Lower leg skin (tissue), 4 donors: ENCODE data around the gene SLC1A4. TPM values are rescaled to one million over a fixed set of nuclear protein-coding genes. Genes with fewer than 3 reads are reported as not detected.

Experiments
- DNase-seq, 2 donors: peaks; one replicate each; pipeline ENCODE4 v3.0.0-alpha.2; 2019; ENCODE audit warnings: low spot score in 2 of 2
- H3K4me3 ChIP-seq: fragments of 200-600 bp; sonication (generic); 2 replicates; pipeline ENCODE4 v1.5.1; 2017; ENCODE audit warnings: mild to moderate bottlenecking, low read depth; ENCODE audit not compliant: poor library complexity, severe bottlenecking
- CTCF ChIP-seq, 3 donors: fragments of 450-650 bp; IDR thresholded peaks; one replicate each; pipeline ENCODE4 v1.5.1; 2016; ENCODE audit warnings: antibody characterized with exemption in 3 of 3, mild to moderate bottlenecking in 3 of 3, moderate library complexity in 2 of 3
- POLR2A ChIP-seq, 2 donors: fragments of 450-650 bp; IDR thresholded peaks; one replicate each; pipeline ENCODE4 v1.6.1; 2016 to 2017; ENCODE audit warnings: antibody characterized with exemption in 2 of 2, mild to moderate bottlenecking in 1 of 2, moderate library complexity in 1 of 2
- WGBS, 2 donors: methylation state at CpG; one replicate each; pipeline ENCODE4 v1.1.5; 2018; 5-methylcytosine and 5-hydroxymethylcytosine counted together
- intact Hi-C: fragments of 100-400 bp; cut with DNase I; formaldehyde crosslinking; loops from one replicate; pipeline ENCODE4 v1.15.0; 2023; ENCODE audit warnings: low total_unique reads
- total RNA-seq, 4 donors: library from RNA; depleted of rRNA; stranded (reverse); fragments of >200 nt; gene quantifications; one replicate each; pipeline ENCODE4 v1.1.0, GENCODE V29; 2016

SLC1A4 gene
- total RNA-seq, 4 donors from 2014 or later = 8.3 to 31.1 (median 18.0) TPM

- intact Hi-C loops = no loop called here
- WGBS, 2 donors = 55 to 57% methylated on average over 5 of the region's 5 CpGs
- H3K4me3 ChIP-seq = no peak overlapping the region
- DNase-seq = no peak
- TF ChIP-seq CTCF (IDR thresholded peaks at IDR 0.05) (no peak), POLR2A (IDR thresholded peaks at IDR 0.05) (no peak)
These were observed 37.8 kb upstream of the SLC1A4 start for GRCh38 chr2:64951306-64951953.

GRCh38 chr2:64952096-64952495 lies 37.1 kb upstream of the SLC1A4 start:
- no peak for TF ChIP-seq POLR2A (IDR thresholded peaks at IDR 0.05)
- TF ChIP-seq CTCF (IDR thresholded peaks at IDR 0.05) = no peak
- 80% methylated on average over 6 of the region's 6 CpGs for WGBS, 2 donors
- H3K4me3 ChIP-seq = no peak overlapping the region
- intact Hi-C loops = no loop called here
- DNase-seq = no peak

- intact Hi-C loops = no loop called here
- WGBS, 2 donors = 89 to 92% methylated on average over 15 of the region's 15 CpGs
- no peak overlapping the region for H3K4me3 ChIP-seq
- DNase-seq = no peak
- TF ChIP-seq POLR2A (IDR thresholded peaks at IDR 0.05) (no peak), CTCF (IDR thresholded peaks at IDR 0.05) (no peak)
These were observed 36.4 kb upstream of the SLC1A4 start for GRCh38 chr2:64952511-64953482.

GRCh38 chr2:64955467-64955866 lies 33.7 kb upstream of the SLC1A4 start:
- WGBS, 2 donors = 90 to 91% methylated on average over 2 of the region's 2 CpGs
- no peak overlapping the region for H3K4me3 ChIP-seq
- intact Hi-C loops = no loop called here
- DNase-seq = no peak
- TF ChIP-seq CTCF (IDR thresholded peaks at IDR 0.05) (no peak), POLR2A (IDR thresholded peaks at IDR 0.05) (no peak)

GRCh38 chr2:64957109-64957903 lies 31.9 kb upstream of the SLC1A4 start:
- intact Hi-C loops = no loop called here
- WGBS, 2 donors = 81 to 85% methylated on average over 9 of the region's 9 CpGs
- no peak for TF ChIP-seq POLR2A (IDR thresholded peaks at IDR 0.05)
- TF ChIP-seq CTCF (IDR thresholded peaks at IDR 0.05) = no peak
- H3K4me3 ChIP-seq = no peak overlapping the region
- no peak for DNase-seq
